ENCODE results near the gene TYW5. TPM values are rescaled to one million over a fixed set of nuclear protein-coding genes. Genes with fewer than 3 reads are reported as not detected.

TYW5 gene
- total RNA-seq, 4 donors from 2014 or later, result 5.7 to 11.7 (median 6.3) TPM

- no peaks in the 10 kb centered on the region for H3K36me3 ChIP-seq
- TF ChIP-seq POLR2AphosphoS5 (IDR thresholded peaks at IDR 0.05) (no peak), POLR2A (IDR thresholded peaks at IDR 0.05) (no peak), CTCF (IDR thresholded peaks at IDR 0.05) (no peak), EP300 (IDR thresholded peaks at IDR 0.05) (no peak)
- no peak overlapping the region for H3K27ac ChIP-seq
- no peak for ATAC-seq
- WGBS, 2 donors (ENCODE audit: low coverage in 1 of 2), result 88 to 100% methylated on average over 1 of the region's 1 CpG
- H3K4me1 ChIP-seq, result no peaks in the 10 kb centered on the region
- H3K4me3 ChIP-seq, result no peak overlapping the region
- H3K9me3 ChIP-seq, result no peaks in the 10 kb centered on the region
- H3K27me3 ChIP-seq, result no peaks in the 10 kb centered on the region
These were observed 52.2 kb downstream of the TYW5 start for GRCh38 chr2:199903111-199903510.

DNA sequence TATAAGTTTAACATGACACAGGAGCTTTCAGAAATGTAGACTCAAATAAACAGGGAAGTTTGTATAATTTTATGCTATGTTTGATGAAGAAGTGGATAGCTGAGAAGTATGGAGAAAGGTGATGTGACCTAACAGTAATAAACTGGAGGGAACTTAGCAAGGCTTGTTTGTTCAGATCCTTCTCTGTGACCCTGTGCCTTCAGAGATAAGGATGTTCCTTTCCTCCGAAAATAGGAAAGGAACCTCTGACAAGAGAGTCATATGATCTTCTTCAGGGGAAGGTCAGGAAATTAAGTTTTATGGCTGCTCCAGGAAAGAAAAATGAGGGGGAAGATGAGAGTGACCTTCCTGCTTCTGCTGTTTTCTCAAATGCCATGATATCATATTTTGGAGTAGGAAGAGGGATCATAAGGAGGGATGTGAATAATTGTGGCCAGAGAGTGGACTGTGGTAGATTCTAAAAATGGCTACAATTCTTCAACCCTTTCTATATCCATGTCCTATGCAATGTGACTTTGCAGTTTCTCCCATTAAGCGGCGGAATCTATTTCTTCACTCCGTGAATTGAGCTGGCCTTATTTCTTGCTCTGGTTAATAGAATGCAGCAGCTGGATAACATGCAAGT, 52.7 kb downstream of the TYW5 start:
- ATAC-seq, result no peak
- Histone ChIP-seq H3K27ac (no peak overlapping the region), H3K36me3 (no peaks in the 10 kb centered on the region), H3K4me3 (no peak overlapping the region), H3K9me3 (no peaks in the 10 kb centered on the region), H3K4me1 (no peaks in the 10 kb centered on the region), H3K27me3 (no peaks in the 10 kb centered on the region)
- TF ChIP-seq EP300 (IDR thresholded peaks at IDR 0.05), result no peak
- 74 to 94% methylated on average over 4 of the region's 4 CpGs for WGBS, 2 donors (ENCODE audit: low coverage in 1 of 2)

- Histone ChIP-seq H3K4me3 (no peak overlapping the region), H3K4me1 (no peaks in the 10 kb centered on the region), H3K27ac (no peak overlapping the region), H3K9me3 (no peaks in the 10 kb centered on the region), H3K36me3 (no peaks in the 10 kb centered on the region), H3K27me3 (no peaks in the 10 kb centered on the region)
- WGBS, 2 donors (ENCODE audit: low coverage in 1 of 2), result 63 to 85% methylated on average over 4 of the region's 4 CpGs
- ATAC-seq, result no peak
- no peak for TF ChIP-seq CTCF (IDR thresholded peaks at IDR 0.05)
- TF ChIP-seq POLR2AphosphoS5 (IDR thresholded peaks at IDR 0.05), result no peak
- TF ChIP-seq EP300 (IDR thresholded peaks at IDR 0.05), result no peak
These were observed 53.3 kb downstream of the TYW5 start for GRCh38 chr2:199901942-199902341.

DNA sequence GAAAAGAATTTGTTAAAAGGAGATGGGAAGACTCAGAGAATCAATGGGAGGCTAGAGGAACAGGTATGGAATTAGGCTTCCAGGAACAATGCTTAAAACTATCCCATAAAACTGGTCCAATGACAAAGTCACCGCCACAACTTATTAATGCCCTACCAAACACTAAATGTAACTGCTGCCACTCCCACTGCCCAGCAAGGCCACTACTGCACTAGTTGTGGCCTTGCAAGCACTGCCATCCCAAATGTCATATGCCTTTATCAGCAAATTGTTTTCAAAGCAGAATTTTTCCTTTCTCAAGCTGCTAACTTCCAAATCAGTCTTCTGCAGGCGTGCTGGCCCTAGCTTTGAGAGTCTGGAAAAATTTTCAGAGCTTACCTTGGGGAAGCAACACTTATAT, 58.7 kb downstream of the TYW5 start:
- Histone ChIP-seq H3K4me3 (no peak overlapping the region), H3K4me1 (no peaks in the 10 kb centered on the region), H3K27ac (no peak overlapping the region), H3K27me3 (no peaks in the 10 kb centered on the region), H3K9me3 (no peaks in the 10 kb centered on the region), H3K36me3 (no peaks in the 10 kb centered on the region)
- 89 to 92% methylated on average over 2 of the region's 2 CpGs for WGBS, 2 donors (ENCODE audit: low coverage in 1 of 2)
- TF ChIP-seq CTCF (IDR thresholded peaks at IDR 0.05) (no peak), EP300 (IDR thresholded peaks at IDR 0.05) (no peak), POLR2AphosphoS5 (IDR thresholded peaks at IDR 0.05) (no peak), POLR2A (IDR thresholded peaks at IDR 0.05) (no peak)
- ATAC-seq, result no peak

GRCh38 chr2:199895406-199895805, 59.9 kb downstream of the TYW5 start:
- WGBS, 2 donors (ENCODE audit: low coverage in 1 of 2), result 53 to 62% methylated on average over 3 of the region's 3 CpGs
- no peaks in the 10 kb centered on the region for H3K36me3 ChIP-seq

More at GRCh38 chr2:199895406-199895805, 59.9 kb downstream of the TYW5 start:
- Histone ChIP-seq H3K9me3 (no peaks in the 10 kb centered on the region), H3K27me3 (no peaks in the 10 kb centered on the region), H3K27ac (no peak overlapping the region), H3K4me1 (no peaks in the 10 kb centered on the region), H3K4me3 (no peak overlapping the region)
- no peak for ATAC-seq
- TF ChIP-seq POLR2AphosphoS5 (IDR thresholded peaks at IDR 0.05) (no peak), CTCF (IDR thresholded peaks at IDR 0.05) (no peak), POLR2A (IDR thresholded peaks at IDR 0.05) (no peak), EP300 (IDR thresholded peaks at IDR 0.05) (no peak)
